ENCODE measurements around the gene NFX1.
"Not testable (repeated sequence)": the region's sequence is repeated elsewhere in the genome, so short reads cannot be mapped to it uniquely, and the experiment has no call there.

The NFX1 gene

GRCh38 chr9:33311953-33312352 is 21.6 kb downstream of the NFX1 start:
- no peak for DNase-seq

GRCh38 chr9:33315371-33315770 is 25.1 kb downstream of the NFX1 start:
- no peak for DNase-seq

- DNase-seq = not testable (repeated sequence)
Measured at GRCh38 chr9:33317136-33317535, 26.8 kb downstream of the NFX1 start.

GRCh38 chr9:33318225-33318624 is 27.9 kb downstream of the NFX1 start:
- no peak for DNase-seq

- no peak for DNase-seq
Measured at GRCh38 chr9:33318781-33319180, 28.5 kb downstream of the NFX1 start.

- no peak for DNase-seq
Measured at GRCh38 chr9:33320230-33320567, 29.9 kb downstream of the NFX1 start.

GRCh38 chr9:33320568-33321261 is 30.4 kb downstream of the NFX1 start:
- no peak for DNase-seq

- DNase-seq = no peak
Measured at GRCh38 chr9:33329117-33329563, 38.8 kb downstream of the NFX1 start.

- no peak for DNase-seq
Measured at GRCh38 chr9:33329979-33330378, 39.7 kb downstream of the NFX1 start.

- DNase-seq = no peak
Measured at GRCh38 chr9:33331377-33331891, 41.1 kb downstream of the NFX1 start.

- no peak for DNase-seq
Measured at GRCh38 chr9:33332011-33332410, 41.7 kb downstream of the NFX1 start.

- DNase-seq = not testable (repeated sequence)
Measured at GRCh38 chr9:33332956-33333355, 42.6 kb downstream of the NFX1 start.

- no peak for DNase-seq
Measured at GRCh38 chr9:33340186-33340585, 49.9 kb downstream of the NFX1 start.

- no peak for DNase-seq
Measured at GRCh38 chr9:33341182-33341581, 50.9 kb downstream of the NFX1 start.

GRCh38 chr9:33344145-33344544 is 53.8 kb downstream of the NFX1 start:
- no peak for DNase-seq

GRCh38 chr9:33346564-33346963 is 56.2 kb downstream of the NFX1 start:
- no peak for DNase-seq

GRCh38 chr9:33348998-33349397 is 58.7 kb downstream of the NFX1 start:
- no peak for DNase-seq

- DNase-seq = no peak
Measured at GRCh38 chr9:33349743-33350142, 59.4 kb downstream of the NFX1 start.

GRCh38 chr9:33350310-33350709 is 60.0 kb downstream of the NFX1 start:
- DNase-seq = no peak

- DNase-seq = no peak
Measured at GRCh38 chr9:33351547-33351946, 61.2 kb downstream of the NFX1 start.

GRCh38 chr9:33354651-33355211 is 64.4 kb downstream of the NFX1 start:
- no peak for DNase-seq

GRCh38 chr9:33355933-33356332 is 65.6 kb downstream of the NFX1 start:
- no peak for DNase-seq

- DNase-seq = not testable (repeated sequence)
Measured at GRCh38 chr9:33358641-33359040, 68.3 kb downstream of the NFX1 start.

GRCh38 chr9:33364127-33364526 is 73.8 kb downstream of the NFX1 start:
- no peak for DNase-seq

- DNase-seq = not testable (repeated sequence)
Measured at GRCh38 chr9:33364814-33365213, 74.5 kb downstream of the NFX1 start.
